Gastrocnemius medialis (tissue), 4 donors: Measurements from ENCODE around the gene INPP5D. TPM values are rescaled to one million over a fixed set of nuclear protein-coding genes. Genes with fewer than 3 reads are reported as not detected.

Source experiments
- ATAC-seq, 2 donors: fragments of 150-250 bp; one replicate each; pipeline ENCODE4 v1.9.1; 2016
- DNase-seq, 2 donors: peaks; one replicate each; pipeline ENCODE4 v3.0.0-alpha.2; 2019
- H3K27ac ChIP-seq, 4 donors: fragments of 200-600 bp; sonication (generic); 1 replicate in 1 of 4; 2 replicates in 3 of 4; pipeline ENCODE4 v1.5.1; 2016 to 2018; ENCODE audit warnings: mild to moderate bottlenecking in 2 of 4, moderate library complexity in 1 of 4
- H3K27me3 ChIP-seq, 3 donors: fragments of 200-600 bp; sonication (generic) in 2 of 3; 1 replicate in 1 of 3; 2 replicates in 2 of 3; pipeline versions ENCODE4 v1.5.1 to v1.6.0; 2016 to 2019; ENCODE audit warnings: mild to moderate bottlenecking in 1 of 3, moderate library complexity in 1 of 3
- H3K36me3 ChIP-seq, 2 donors: fragments of 200-600 bp; sonication (generic) in 1 of 2; one replicate each; pipeline ENCODE4 v1.5.1; 2017 to 2018
- H3K4me1 ChIP-seq, 2 donors: fragments of 200-600 bp; sonication (generic) in 1 of 2; one replicate each; pipeline ENCODE4 v1.5.1; 2016 to 2017; ENCODE audit warnings: mild to moderate bottlenecking in 2 of 2
- H3K4me3 ChIP-seq, 4 donors: fragments of 200-600 bp; sonication (generic) in 3 of 4; 1 replicate in 1 of 4; 2 replicates in 3 of 4; pipeline ENCODE4 v1.5.1; 2016 to 2019; ENCODE audit warnings: mild to moderate bottlenecking in 2 of 4
- H3K9me3 ChIP-seq, 3 donors: fragments of 200-600 bp; sonication (generic) in 2 of 3; 1 replicate in 1 of 3; 2 replicates in 2 of 3; pipeline ENCODE4 v1.5.1; 2016 to 2019
- POLR2A ChIP-seq, 2 donors: fragments of 450-650 bp; IDR thresholded peaks; one replicate each; pipeline ENCODE4 v1.6.1; 2017; ENCODE audit warnings: antibody characterized with exemption in 2 of 2, mild to moderate bottlenecking in 2 of 2, moderate library complexity in 2 of 2
- in situ Hi-C, 4 donors: fragments of 200-750 bp; cut with MboI; loops; one replicate each; pipeline versions ENCODE4 v1.15.0 to v1.8.0; 2017; ENCODE audit warnings: low sequenced_read_pairs in 4 of 4
- intact Hi-C: fragments of 100-400 bp; cut with DNase I; formaldehyde crosslinking; loops from one replicate; pipeline ENCODE4 v1.15.1; 2023; ENCODE audit warnings: low total_unique reads
- total RNA-seq, 4 donors: library from RNA; depleted of rRNA; stranded (reverse); fragments of >200 nt; gene quantifications; one replicate each; pipeline versions ENCODE4 v1.1.0 to v1.2.3, GENCODE V29; 2016
- TF ChIP-seq, protein P1 (sequence below), 5 experiments: fragments of 450-650 bp in 3 of 5; fragments of 200-600 bp in 2 of 5; sonication (generic) in 2 of 5; IDR thresholded peaks in 4 of 5; conservative IDR thresholded peaks in 1 of 5; 1 replicate in 4 of 5; 2 replicates in 1 of 5; pipeline ENCODE4 v1.5.1; 2016 to 2019; ENCODE audit warnings: antibody characterized with exemption in 5 of 5, mild to moderate bottlenecking in 3 of 5, moderate library complexity in 3 of 5

INPP5D gene
- total RNA-seq, 4 donors from 2014 or later, result 1.7 to 18.7 (median 4.9) TPM

DNA sequence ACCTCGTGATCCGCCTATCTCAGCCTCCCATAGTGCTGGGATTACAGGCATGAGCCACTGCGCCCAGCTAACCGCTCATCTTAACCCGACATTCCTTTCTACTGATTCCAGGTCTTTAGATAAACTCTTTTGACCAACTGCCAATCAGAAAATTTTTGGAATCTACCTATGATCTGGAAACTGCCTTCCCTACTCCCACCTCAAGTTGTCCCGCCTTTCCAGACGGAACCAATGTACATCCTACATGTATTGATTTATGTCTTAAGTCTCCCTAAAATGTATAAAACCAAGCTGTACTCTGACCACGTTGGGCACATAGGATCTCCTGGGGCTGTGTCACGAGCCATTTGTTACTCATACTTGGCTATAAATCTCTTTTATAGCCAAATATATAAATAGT is 30.8 kb upstream of the INPP5D start:
- H3K36me3 ChIP-seq, result no peaks in the 10 kb centered on the region
- intact Hi-C loops (no loop called here), in situ Hi-C loops (loop anchor here in 1 of 4 donors (25.0 kb wide), 1 partner anchor 417 kb away; no protein-coding TSS in a partner anchor)
- no peaks in the 10 kb centered on the region for H3K9me3 ChIP-seq
- H3K4me1 ChIP-seq, result no peaks in the 10 kb centered on the region
- no peak for ATAC-seq
- H3K27me3 ChIP-seq, result no peaks in the 10 kb centered on the region
- H3K4me3 ChIP-seq, result no peak overlapping the region
- no peak for TF ChIP-seq POLR2A (IDR thresholded peaks at IDR 0.05)
- TF ChIP-seq, protein P1, sequence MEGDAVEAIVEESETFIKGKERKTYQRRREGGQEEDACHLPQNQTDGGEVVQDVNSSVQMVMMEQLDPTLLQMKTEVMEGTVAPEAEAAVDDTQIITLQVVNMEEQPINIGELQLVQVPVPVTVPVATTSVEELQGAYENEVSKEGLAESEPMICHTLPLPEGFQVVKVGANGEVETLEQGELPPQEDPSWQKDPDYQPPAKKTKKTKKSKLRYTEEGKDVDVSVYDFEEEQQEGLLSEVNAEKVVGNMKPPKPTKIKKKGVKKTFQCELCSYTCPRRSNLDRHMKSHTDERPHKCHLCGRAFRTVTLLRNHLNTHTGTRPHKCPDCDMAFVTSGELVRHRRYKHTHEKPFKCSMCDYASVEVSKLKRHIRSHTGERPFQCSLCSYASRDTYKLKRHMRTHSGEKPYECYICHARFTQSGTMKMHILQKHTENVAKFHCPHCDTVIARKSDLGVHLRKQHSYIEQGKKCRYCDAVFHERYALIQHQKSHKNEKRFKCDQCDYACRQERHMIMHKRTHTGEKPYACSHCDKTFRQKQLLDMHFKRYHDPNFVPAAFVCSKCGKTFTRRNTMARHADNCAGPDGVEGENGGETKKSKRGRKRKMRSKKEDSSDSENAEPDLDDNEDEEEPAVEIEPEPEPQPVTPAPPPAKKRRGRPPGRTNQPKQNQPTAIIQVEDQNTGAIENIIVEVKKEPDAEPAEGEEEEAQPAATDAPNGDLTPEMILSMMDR (IDR thresholded peaks at IDR 0.05 in 4 of 5, conservative IDR thresholded peaks at IDR 0.05 in 1 of 5), result no peak
- no peak overlapping the region for H3K27ac ChIP-seq
- DNase-seq, result no peak

DNA sequence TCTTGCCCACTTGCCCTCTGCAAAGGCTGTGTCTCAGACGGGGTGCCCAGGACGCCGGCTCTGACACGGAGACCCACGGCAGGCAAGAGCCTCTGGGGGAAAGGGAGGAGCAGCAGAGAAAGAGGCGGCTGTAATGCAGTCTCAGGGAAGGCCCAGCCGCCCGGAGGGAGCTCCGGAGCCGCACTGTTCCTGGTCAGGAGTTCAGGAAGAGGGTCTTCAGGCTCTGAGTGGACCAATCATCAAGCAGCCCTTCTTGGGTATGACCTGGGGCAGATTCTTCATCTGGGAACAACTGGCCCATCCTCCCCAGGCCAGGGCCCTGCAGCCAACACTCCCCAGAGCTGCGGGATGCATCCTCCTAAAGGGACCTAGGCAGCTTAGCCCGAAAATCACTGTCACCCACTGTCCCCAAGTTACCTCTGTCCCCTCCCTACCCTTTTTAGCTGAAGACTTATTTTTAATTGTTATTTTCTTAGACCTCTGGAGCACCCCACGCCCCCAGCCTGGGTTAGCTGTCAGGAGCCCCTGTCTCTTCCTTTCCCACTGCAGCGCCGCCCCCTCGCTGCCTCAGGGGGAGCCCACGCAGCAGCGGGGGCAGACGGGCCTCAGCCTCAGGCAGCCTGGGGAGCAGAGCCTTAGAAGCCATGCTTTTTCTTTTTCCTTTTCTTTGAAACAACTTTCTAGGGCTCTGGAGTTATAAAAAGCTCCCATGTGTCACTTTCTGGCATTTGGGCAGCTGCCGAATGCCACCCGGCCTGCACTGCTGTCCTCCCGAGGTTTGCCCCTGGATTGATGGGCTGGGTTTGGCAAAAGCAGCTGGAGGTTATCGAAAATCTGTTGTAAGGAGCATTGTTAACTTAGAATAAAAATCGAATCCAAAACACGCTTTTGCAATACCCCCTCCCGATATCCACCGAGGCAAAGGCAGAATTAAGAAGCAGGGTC is 28.3 kb upstream of the INPP5D start:
- H3K36me3 ChIP-seq, result no peaks in the 10 kb centered on the region
- in situ Hi-C loops (loop anchor here in 1 of 4 donors (25.0 kb wide), 1 partner anchor 420 kb away; no protein-coding TSS in a partner anchor), intact Hi-C loops (no loop called here)
- no peak for DNase-seq
- TF ChIP-seq, protein P1 (IDR thresholded peaks at IDR 0.05 in 4 of 5, conservative IDR thresholded peaks at IDR 0.05 in 1 of 5), result no peak
- no peak for TF ChIP-seq POLR2A (IDR thresholded peaks at IDR 0.05)
- H3K4me3 ChIP-seq, result no peak overlapping the region
- no peak for ATAC-seq
- no peaks in the 10 kb centered on the region for H3K27me3 ChIP-seq
- H3K27ac ChIP-seq, result no peak overlapping the region
- no peaks in the 10 kb centered on the region for H3K4me1 ChIP-seq
- H3K9me3 ChIP-seq, result no peaks in the 10 kb centered on the region

DNA sequence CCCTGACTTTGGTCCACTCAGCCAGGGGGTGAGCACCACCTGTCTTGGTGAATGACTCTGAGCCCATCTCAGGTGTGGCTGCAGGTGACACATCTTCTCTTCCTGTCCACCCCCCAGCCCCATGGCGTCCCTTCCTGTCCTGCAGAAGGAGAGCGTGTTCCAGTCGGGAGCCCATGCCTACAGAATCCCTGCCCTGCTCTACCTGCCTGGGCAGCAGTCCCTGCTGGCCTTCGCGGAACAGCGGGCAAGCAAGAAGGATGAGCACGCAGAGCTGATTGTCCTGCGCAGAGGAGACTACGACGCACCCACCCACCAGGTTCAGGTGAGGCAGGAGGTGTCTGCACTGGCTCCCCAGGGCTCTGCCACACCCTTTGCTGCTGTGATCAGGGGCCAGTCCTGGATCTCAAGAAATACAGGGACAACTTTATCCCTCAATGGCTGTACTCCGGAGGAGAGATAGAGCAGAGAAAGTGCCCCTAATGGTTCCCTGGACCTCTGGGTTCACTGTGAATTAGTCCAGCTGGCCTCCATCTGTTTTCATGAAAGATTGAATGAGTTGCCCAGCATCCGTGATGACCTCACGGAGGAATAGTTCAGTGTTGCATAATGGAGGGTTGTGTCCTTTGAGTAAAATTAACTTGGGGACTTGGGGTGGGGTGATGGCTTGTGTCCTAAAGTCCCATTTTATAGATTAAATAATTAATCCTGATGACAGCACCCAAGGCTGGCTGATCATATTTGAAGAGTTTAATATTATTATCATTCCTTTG is 27.4 kb upstream of the INPP5D start, which contains the start of gene NEU2:
TSS of gene NEU2 (plus strand) at position 122 of the 770 bp plus-strand sequence. CDS start at position 122, 0 bp downstream.
- in situ Hi-C loops, result loop anchor here in 1 of 4 donors (25.0 kb wide), 1 partner anchor 420 kb away; no protein-coding TSS in a partner anchor

DNA sequence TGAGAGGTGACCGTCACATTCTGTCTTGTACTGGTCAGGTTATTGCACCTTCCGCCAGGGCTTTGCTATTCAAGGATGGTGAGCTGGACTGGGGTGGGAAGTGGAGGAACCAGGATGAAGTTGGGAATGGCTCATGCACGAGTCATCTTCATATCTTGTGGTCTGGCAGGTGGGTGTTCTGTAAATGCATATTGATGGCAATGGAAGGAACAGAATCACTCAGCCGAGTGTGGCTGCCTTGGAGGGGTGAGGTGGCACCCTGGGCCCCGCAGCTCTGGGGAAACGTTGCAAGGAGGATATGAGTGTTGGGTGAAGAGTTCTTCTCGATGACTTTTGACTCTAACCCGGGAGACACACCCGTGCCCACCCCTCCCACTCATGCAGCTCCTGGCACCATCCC is 26.5 kb upstream of the INPP5D start:
- no peak for TF ChIP-seq POLR2A (IDR thresholded peaks at IDR 0.05)
- TF ChIP-seq, protein P1 (IDR thresholded peaks at IDR 0.05 in 4 of 5, conservative IDR thresholded peaks at IDR 0.05 in 1 of 5), result no peak
- no peaks in the 10 kb centered on the region for H3K4me1 ChIP-seq
- intact Hi-C loops (no loop called here), in situ Hi-C loops (loop anchor here in 1 of 4 donors (25.0 kb wide), 1 partner anchor 421 kb away; no protein-coding TSS in a partner anchor)
- no peaks in the 10 kb centered on the region for H3K27me3 ChIP-seq
- H3K9me3 ChIP-seq, result no peaks in the 10 kb centered on the region
- ATAC-seq, result no peak
- H3K27ac ChIP-seq, result no peak overlapping the region
- no peaks in the 10 kb centered on the region for H3K36me3 ChIP-seq
- DNase-seq, result no peak
- no peak overlapping the region for H3K4me3 ChIP-seq

More for the DNA sequence above, 27.4 kb upstream of the INPP5D start, which contains the start of gene NEU2:
- Histone ChIP-seq H3K36me3 (no peaks in the 10 kb centered on the region), H3K4me1 (no peaks in the 10 kb centered on the region), H3K4me3 (no peak within 1 kb of the TSS), H3K9me3 (no peaks in the 10 kb centered on the region), H3K27ac (no peak within 1 kb of the TSS), H3K27me3 (no peaks in the 10 kb centered on the region)
- ATAC-seq, result no peak
- no peak for TF ChIP-seq POLR2A (IDR thresholded peaks at IDR 0.05)
- TF ChIP-seq, protein P1 (IDR thresholded peaks at IDR 0.05 in 4 of 5, conservative IDR thresholded peaks at IDR 0.05 in 1 of 5), result no peak
- intact Hi-C loops, result no loop called here
- no peak for DNase-seq
